ENCODE results near the gene HDAC6.

Gene HDAC6

GRCh38 chrX:48834383-48834709, 32.5 kb downstream of the HDAC6 start (continued):
- TF ChIP-seq, protein P1, sequence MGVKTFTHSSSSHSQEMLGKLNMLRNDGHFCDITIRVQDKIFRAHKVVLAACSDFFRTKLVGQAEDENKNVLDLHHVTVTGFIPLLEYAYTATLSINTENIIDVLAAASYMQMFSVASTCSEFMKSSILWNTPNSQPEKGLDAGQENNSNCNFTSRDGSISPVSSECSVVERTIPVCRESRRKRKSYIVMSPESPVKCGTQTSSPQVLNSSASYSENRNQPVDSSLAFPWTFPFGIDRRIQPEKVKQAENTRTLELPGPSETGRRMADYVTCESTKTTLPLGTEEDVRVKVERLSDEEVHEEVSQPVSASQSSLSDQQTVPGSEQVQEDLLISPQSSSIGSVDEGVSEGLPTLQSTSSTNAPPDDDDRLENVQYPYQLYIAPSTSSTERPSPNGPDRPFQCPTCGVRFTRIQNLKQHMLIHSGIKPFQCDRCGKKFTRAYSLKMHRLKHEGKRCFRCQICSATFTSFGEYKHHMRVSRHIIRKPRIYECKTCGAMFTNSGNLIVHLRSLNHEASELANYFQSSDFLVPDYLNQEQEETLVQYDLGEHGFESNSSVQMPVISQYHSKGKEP (tag by site-specific recombination; IDR thresholded peaks at IDR 0.05), result 0 out of 2 replicates have a peak, but pooled peaks have one; percentile 11
- no peak for TF ChIP-seq GFI1B (tag by site-specific recombination; IDR thresholded peaks at IDR 0.05)
- no peak for TF ChIP-seq ZNF416 (tag by site-specific recombination; IDR thresholded peaks at IDR 0.05)
- no peak for TF ChIP-seq PRDM6 (tag by site-specific recombination; IDR thresholded peaks at IDR 0.05)

- TF ChIP-seq ZNF16 (tag by site-specific recombination; IDR thresholded peaks at IDR 0.05; ENCODE audit: low read depth) (no peak), MYNN (tag by site-specific recombination; IDR thresholded peaks at IDR 0.05; ENCODE audit: borderline replicate concordance) (peak; percentile 95), ZNF514 (tag by site-specific recombination; IDR thresholded peaks at IDR 0.05) (no peak), KLF10 (tag by site-specific recombination; IDR thresholded peaks at IDR 0.05) (no peak)
- TF ChIP-seq, protein P2, sequence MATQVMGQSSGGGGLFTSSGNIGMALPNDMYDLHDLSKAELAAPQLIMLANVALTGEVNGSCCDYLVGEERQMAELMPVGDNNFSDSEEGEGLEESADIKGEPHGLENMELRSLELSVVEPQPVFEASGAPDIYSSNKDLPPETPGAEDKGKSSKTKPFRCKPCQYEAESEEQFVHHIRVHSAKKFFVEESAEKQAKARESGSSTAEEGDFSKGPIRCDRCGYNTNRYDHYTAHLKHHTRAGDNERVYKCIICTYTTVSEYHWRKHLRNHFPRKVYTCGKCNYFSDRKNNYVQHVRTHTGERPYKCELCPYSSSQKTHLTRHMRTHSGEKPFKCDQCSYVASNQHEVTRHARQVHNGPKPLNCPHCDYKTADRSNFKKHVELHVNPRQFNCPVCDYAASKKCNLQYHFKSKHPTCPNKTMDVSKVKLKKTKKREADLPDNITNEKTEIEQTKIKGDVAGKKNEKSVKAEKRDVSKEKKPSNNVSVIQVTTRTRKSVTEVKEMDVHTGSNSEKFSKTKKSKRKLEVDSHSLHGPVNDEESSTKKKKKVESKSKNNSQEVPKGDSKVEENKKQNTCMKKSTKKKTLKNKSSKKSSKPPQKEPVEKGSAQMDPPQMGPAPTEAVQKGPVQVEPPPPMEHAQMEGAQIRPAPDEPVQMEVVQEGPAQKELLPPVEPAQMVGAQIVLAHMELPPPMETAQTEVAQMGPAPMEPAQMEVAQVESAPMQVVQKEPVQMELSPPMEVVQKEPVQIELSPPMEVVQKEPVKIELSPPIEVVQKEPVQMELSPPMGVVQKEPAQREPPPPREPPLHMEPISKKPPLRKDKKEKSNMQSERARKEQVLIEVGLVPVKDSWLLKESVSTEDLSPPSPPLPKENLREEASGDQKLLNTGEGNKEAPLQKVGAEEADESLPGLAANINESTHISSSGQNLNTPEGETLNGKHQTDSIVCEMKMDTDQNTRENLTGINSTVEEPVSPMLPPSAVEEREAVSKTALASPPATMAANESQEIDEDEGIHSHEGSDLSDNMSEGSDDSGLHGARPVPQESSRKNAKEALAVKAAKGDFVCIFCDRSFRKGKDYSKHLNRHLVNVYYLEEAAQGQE (tag by site-specific recombination; IDR thresholded peaks at IDR 0.05), result peak; percentile 82
- Histone ChIP-seq H3K36me3 (ENCODE audit: control insufficient read depth in 2 of 2, insufficient read depth in 1 of 2, low read length in 2 of 2) (no peaks in the 10 kb centered on the region; a peak in 1 of 3 replicates), H3K9me3 (ENCODE audit: control insufficient read depth, insufficient read depth, low read depth, low read length) (no peaks in the 10 kb centered on the region), H3K4me3 (ENCODE audit: low read depth, low read length) (peak within 1 kb of the TSS; percentile 61), H3K4me1 (ENCODE audit: control insufficient read depth, insufficient read depth, low read length) (no peaks in the 10 kb centered on the region), H3K27ac (ENCODE audit: extremely low read depth, low read depth, low read length) (peak within 1 kb of the TSS; percentile 41; the same call in 1 of the 2 replicates)
- ChIA-PET CTCF (interaction anchor here (1.0 to 1.2 kb wide), 2 partner anchors 56 to 62 kb away, joined by 3 read pairs; partner anchors contain the start of genes PQBP1 and TIMM17B), POLR2A (interaction anchor here (1.3 to 1.5 kb wide), 2 partner anchors 62 to 98 kb away, joined by 4 to 10 read pairs; partner anchors contain the start of genes PQBP1 and TIMM17B)
Measured at GRCh38 chrX:48835524-48836329, 33.9 kb downstream of the HDAC6 start, which contains the start of gene PCSK1N. TSS of gene PCSK1N (minus strand) at chrX:48835610. CDS start at chrX:48835532, 78 bp downstream.

DNA sequence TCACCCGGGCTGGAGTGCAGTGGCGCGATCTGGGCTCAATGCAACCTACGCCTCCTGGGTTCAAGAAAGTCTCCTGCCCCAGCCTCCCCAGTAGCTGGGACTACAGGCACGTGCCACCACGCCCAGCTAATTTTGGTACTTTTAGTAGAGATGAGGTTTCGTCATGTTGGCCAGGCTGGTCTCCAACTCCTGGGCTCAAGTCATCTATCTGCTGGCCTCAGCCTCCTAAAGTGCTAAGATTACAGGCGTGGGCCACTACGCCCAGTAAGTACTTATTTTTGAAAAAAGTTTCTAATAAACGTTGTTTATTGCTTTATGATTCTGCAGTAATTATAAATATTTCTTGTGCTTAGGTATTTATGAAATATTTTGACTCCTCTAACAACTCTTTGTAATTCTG, 37.8 kb downstream of the HDAC6 start:
- no peak overlapping the region for H3K4me3 ChIP-seq (ENCODE audit: low read depth, low read length)
- H3K27ac ChIP-seq (ENCODE audit: extremely low read depth, low read depth, low read length), result no peak overlapping the region
- ChIA-PET POLR2A (no interaction called here), CTCF (no interaction called here)
- no peaks in the 10 kb centered on the region for H3K4me1 ChIP-seq (ENCODE audit: control insufficient read depth, insufficient read depth, low read length)
- TF ChIP-seq ZNF423 (tag by site-specific recombination; IDR thresholded peaks at IDR 0.05) (no peak), TCF7L2 (IDR thresholded peaks at IDR 0.05; ENCODE audit: borderline replicate concordance, low read depth, low read length) (no peak), FEZF1 (tag by site-specific recombination; IDR thresholded peaks at IDR 0.05) (no peak), BCL11B (tag by site-specific recombination; IDR thresholded peaks at IDR 0.05; ENCODE audit: low read depth) (no peak), ZNF830 (tag by site-specific recombination; IDR thresholded peaks at IDR 0.05; ENCODE audit: low read depth) (no peak), KLF8 (tag by site-specific recombination; IDR thresholded peaks at IDR 0.05) (no peak), ZNF391 (tag by site-specific recombination; IDR thresholded peaks at IDR 0.05; ENCODE audit: borderline replicate concordance, low read depth) (no peak)
- TF ChIP-seq, protein P3, sequence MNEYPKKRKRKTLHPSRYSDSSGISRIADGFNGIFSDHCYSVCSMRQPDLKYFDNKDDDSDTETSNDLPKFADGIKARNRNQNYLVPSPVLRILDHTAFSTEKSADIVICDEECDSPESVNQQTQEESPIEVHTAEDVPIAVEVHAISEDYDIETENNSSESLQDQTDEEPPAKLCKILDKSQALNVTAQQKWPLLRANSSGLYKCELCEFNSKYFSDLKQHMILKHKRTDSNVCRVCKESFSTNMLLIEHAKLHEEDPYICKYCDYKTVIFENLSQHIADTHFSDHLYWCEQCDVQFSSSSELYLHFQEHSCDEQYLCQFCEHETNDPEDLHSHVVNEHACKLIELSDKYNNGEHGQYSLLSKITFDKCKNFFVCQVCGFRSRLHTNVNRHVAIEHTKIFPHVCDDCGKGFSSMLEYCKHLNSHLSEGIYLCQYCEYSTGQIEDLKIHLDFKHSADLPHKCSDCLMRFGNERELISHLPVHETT (tag by site-specific recombination; IDR thresholded peaks at IDR 0.05), result no peak
- no peaks in the 10 kb centered on the region; a peak in 1 of 3 replicates for H3K36me3 ChIP-seq (ENCODE audit: control insufficient read depth in 2 of 2, insufficient read depth in 1 of 2, low read length in 2 of 2)
- H3K9me3 ChIP-seq (ENCODE audit: control insufficient read depth, insufficient read depth, low read depth, low read length), result no peaks in the 10 kb centered on the region

Measured in HEK293 (cell line).